Measurements from ENCODE around the gene CA10. TPM values are rescaled to one million over a fixed set of nuclear protein-coding genes. Genes with fewer than 3 reads are reported as not detected.

CA10 gene
- total and polyA plus RNA-seq, 4 donors: not detected

GRCh38 chr17:51869387-51869786 lies 289.1 kb downstream of the CA10 start:
- intact Hi-C loops (cut with DNase I): no loop called here

DNA sequence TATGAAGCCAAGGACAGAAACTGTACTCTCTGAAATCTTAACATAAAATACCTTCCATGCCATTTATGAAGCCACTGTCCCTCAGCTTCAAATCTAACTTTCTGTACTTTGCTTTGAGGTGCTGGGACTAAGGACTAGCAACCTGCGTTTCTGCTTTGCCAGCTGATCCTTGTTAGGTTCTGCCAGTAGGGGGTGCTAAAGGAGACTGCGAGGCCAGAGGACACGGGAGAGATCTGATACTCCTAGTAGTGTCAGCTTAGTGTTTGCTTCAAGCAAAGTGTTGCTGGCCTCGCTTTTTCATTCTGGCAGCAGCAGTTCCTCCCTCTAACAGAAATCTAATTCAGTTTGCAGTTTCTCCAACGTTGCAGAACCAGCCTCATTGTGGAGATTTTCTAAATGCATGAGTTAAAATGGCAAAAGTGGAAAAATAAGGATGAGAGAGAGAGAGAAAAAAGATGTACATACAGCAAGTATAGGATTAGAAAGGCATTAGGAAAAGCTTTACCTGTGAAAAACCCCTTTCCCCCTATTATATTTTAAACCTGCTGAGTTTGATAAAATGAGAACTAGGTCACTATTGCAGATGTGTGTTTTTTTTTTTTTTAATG lies 297.5 kb downstream of the CA10 start:
- WGBS, 2 donors: 5 to 6% methylated on average over 5 of the region's 5 CpGs
- Histone ChIP-seq H3K27me3 (ENCODE audit: control insufficient read depth in 1 of 2, insufficient read depth in 2 of 2, low read length in 1 of 2) (no peaks in the 10 kb centered on the region), H3K4me3 (ENCODE audit: low read length in 2 of 2) (no peak overlapping the region), H3K4me1 (ENCODE audit: control insufficient read depth in 1 of 2, insufficient read depth in 2 of 2, low read length in 2 of 2) (no peaks in the 10 kb centered on the region), H3K27ac (ENCODE audit: low read depth in 1 of 2, low read length in 2 of 2) (no peak overlapping the region), H3K36me3 (ENCODE audit: control insufficient read depth in 1 of 2, insufficient read depth in 2 of 2, low read length in 1 of 2) (no peaks in the 10 kb centered on the region), H3K9me3 (ENCODE audit: control insufficient read depth, low read length) (peaks cover 5% of the 10 kb centered on the region)
- intact Hi-C loops (cut with DNase I): no loop called here
- ATAC-seq (ENCODE audit: low FRiP score): no peak
- DNase-seq: no peak

More at GRCh38 chr17:51869387-51869786, 289.1 kb downstream of the CA10 start:
- ATAC-seq (ENCODE audit: low FRiP score): no peak
- 0 to 3% methylated on average over 2 of the region's 2 CpGs for WGBS, 2 donors
- DNase-seq: no peak
- peaks cover 4% of the 10 kb centered on the region for H3K9me3 ChIP-seq (ENCODE audit: control insufficient read depth, low read length)
- H3K27ac ChIP-seq (ENCODE audit: low read depth in 1 of 2, low read length in 2 of 2): no peak overlapping the region
- H3K4me3 ChIP-seq (ENCODE audit: low read length in 2 of 2): no peak overlapping the region
- no peaks in the 10 kb centered on the region for H3K27me3 ChIP-seq (ENCODE audit: control insufficient read depth in 1 of 2, insufficient read depth in 2 of 2, low read length in 1 of 2)
- no peaks in the 10 kb centered on the region for H3K36me3 ChIP-seq (ENCODE audit: control insufficient read depth in 1 of 2, insufficient read depth in 2 of 2, low read length in 1 of 2)
- no peaks in the 10 kb centered on the region for H3K4me1 ChIP-seq (ENCODE audit: control insufficient read depth in 1 of 2, insufficient read depth in 2 of 2, low read length in 2 of 2)

DNA sequence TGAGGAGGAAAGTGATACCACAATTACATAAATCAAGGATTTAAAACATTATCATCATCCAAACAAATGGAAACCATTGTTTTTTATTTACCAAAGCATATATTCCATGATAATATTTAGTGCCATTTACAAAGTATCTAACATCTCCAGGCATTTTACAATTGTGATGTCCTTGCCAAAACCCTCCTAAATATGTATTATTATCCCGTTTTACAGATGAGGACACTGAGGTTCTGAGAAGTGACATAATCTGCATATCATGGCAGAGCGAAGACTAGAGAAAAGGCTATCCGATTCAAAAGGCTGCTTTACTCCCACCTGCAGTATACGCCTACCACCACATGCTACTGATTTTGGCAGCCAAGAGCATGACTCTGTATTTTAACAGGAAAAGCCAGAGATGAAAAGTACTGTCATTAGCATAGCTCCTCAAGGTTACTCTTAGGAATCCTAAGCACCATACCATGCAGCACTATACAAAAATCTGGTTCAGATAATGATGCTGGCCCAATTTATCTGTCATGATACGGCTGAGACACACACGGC lies 301.4 kb downstream of the CA10 start:
- Histone ChIP-seq H3K4me1 (ENCODE audit: control insufficient read depth in 1 of 2, insufficient read depth in 2 of 2, low read length in 2 of 2) (no peaks in the 10 kb centered on the region), H3K27ac (ENCODE audit: low read depth in 1 of 2, low read length in 2 of 2) (no peak overlapping the region), H3K9me3 (ENCODE audit: control insufficient read depth, low read length) (peaks cover 4% of the 10 kb centered on the region), H3K36me3 (ENCODE audit: control insufficient read depth in 1 of 2, insufficient read depth in 2 of 2, low read length in 1 of 2) (peaks cover 0 to 3% of the 10 kb centered on the region in 2 donors), H3K4me3 (ENCODE audit: low read length in 2 of 2) (no peak overlapping the region), H3K27me3 (ENCODE audit: control insufficient read depth in 1 of 2, insufficient read depth in 2 of 2, low read length in 1 of 2) (peaks cover 0 to 2% of the 10 kb centered on the region in 2 donors)
- ATAC-seq (ENCODE audit: low FRiP score) (no peak), DNase-seq (no peak)
- intact Hi-C loops (cut with DNase I): no loop called here
- 66 to 70% methylated on average over 6 of the region's 6 CpGs for WGBS, 2 donors

DNA sequence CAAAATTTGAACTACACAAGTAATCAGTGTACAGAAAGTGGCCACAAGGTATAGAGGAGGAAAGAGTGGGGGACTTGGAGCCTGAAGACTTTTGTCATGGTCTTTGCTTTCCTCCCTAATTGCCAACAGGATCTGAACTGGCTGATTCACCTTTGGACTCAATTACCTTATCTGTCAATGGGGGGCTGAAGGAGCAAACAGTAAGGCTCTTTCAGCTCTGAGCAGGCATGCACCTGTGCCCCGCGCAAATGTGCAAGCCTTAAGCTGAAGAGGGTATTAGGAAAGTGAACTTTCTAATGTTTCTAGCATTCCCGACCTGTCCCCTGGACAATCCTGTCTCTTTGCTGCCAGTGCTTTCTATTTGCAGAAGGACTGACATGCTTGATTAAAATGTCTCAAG lies 302.7 kb downstream of the CA10 start:
- Histone ChIP-seq H3K4me3 (ENCODE audit: low read length in 2 of 2) (no peak overlapping the region), H3K4me1 (ENCODE audit: control insufficient read depth in 1 of 2, insufficient read depth in 2 of 2, low read length in 2 of 2) (no peaks in the 10 kb centered on the region), H3K27ac (ENCODE audit: low read depth in 1 of 2, low read length in 2 of 2) (no peak overlapping the region), H3K36me3 (ENCODE audit: control insufficient read depth in 1 of 2, insufficient read depth in 2 of 2, low read length in 1 of 2) (peaks cover 0 to 3% of the 10 kb centered on the region in 2 donors), H3K27me3 (ENCODE audit: control insufficient read depth in 1 of 2, insufficient read depth in 2 of 2, low read length in 1 of 2) (peaks cover 0 to 2% of the 10 kb centered on the region in 2 donors), H3K9me3 (ENCODE audit: control insufficient read depth, low read length) (peaks cover 3% of the 10 kb centered on the region)
- intact Hi-C loops (cut with DNase I): no loop called here
- ATAC-seq (ENCODE audit: low FRiP score) (no peak), DNase-seq (no peak)
- WGBS, 2 donors: 83 to 84% methylated on average over 3 of the region's 3 CpGs

DNA sequence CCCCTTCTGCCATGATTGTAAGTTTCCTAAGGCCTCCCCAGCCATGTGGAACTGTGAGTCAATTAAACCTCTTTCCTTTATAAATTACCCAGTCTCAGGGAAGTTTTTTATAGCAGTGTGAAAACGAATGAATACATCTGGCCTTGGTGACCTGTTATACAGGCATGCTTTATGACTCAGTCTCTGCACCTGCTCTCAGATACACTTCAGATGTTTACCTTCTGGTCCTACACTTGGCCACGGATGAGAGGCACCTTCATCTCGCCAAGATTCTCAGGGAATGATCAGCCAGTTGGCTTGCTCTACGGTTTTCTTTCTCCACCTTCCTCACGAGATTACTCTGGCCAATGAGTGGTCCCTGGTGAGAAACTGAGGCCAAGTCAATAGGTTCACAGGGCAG lies 304.7 kb downstream of the CA10 start:
- peaks cover 3% of the 10 kb centered on the region for H3K9me3 ChIP-seq (ENCODE audit: control insufficient read depth, low read length)
- H3K36me3 ChIP-seq (ENCODE audit: control insufficient read depth in 1 of 2, insufficient read depth in 2 of 2, low read length in 1 of 2): peaks cover 0 to 3% of the 10 kb centered on the region in 2 donors
- intact Hi-C loops (cut with DNase I): no loop called here
- H3K4me1 ChIP-seq (ENCODE audit: control insufficient read depth in 1 of 2, insufficient read depth in 2 of 2, low read length in 2 of 2): no peaks in the 10 kb centered on the region
- WGBS, 2 donors: 54 to 55% methylated on average over 5 of the region's 5 CpGs
- peaks cover 0 to 2% of the 10 kb centered on the region in 2 donors for H3K27me3 ChIP-seq (ENCODE audit: control insufficient read depth in 1 of 2, insufficient read depth in 2 of 2, low read length in 1 of 2)
- no peak overlapping the region for H3K4me3 ChIP-seq (ENCODE audit: low read length in 2 of 2)
- DNase-seq: no peak
- ATAC-seq (ENCODE audit: low FRiP score): no peak
- H3K27ac ChIP-seq (ENCODE audit: low read depth in 1 of 2, low read length in 2 of 2): no peak overlapping the region

DNA sequence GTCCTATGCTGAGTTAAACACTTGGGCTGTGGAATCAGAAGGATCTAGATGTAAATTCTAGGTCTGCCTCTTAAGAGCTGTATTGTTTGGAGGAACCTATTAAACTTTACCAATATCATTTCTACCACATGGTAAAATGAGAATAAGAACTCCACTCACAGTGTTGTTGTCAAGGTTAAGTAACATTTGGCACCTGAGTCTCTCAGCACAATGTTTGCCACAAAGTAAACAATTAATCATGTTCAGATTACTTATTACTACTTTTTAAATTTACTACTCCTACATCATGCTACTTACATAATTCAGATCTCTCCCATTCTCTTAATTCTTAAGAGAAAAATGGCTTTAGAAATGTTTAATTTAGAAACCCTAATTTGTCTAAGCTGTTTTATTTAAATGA lies 305.9 kb downstream of the CA10 start:
- DNase-seq: no peak
- peaks cover 3% of the 10 kb centered on the region for H3K9me3 ChIP-seq (ENCODE audit: control insufficient read depth, low read length)
- intact Hi-C loops (cut with DNase I): no loop called here
- no peak overlapping the region for H3K4me3 ChIP-seq (ENCODE audit: low read length in 2 of 2)
- H3K4me1 ChIP-seq (ENCODE audit: control insufficient read depth in 1 of 2, insufficient read depth in 2 of 2, low read length in 2 of 2): no peaks in the 10 kb centered on the region
- no peak for ATAC-seq (ENCODE audit: low FRiP score)
- H3K27me3 ChIP-seq (ENCODE audit: control insufficient read depth in 1 of 2, insufficient read depth in 2 of 2, low read length in 1 of 2): peaks cover 0 to 2% of the 10 kb centered on the region in 2 donors
- no peak overlapping the region for H3K27ac ChIP-seq (ENCODE audit: low read depth in 1 of 2, low read length in 2 of 2)
- H3K36me3 ChIP-seq (ENCODE audit: control insufficient read depth in 1 of 2, insufficient read depth in 2 of 2, low read length in 1 of 2): peaks cover 0 to 3% of the 10 kb centered on the region in 2 donors

- 33 to 37% methylated on average over 3 of the region's 3 CpGs for WGBS, 2 donors
- Histone ChIP-seq H3K9me3 (ENCODE audit: control insufficient read depth, low read length) (peaks cover 3% of the 10 kb centered on the region), H3K36me3 (ENCODE audit: control insufficient read depth in 1 of 2, insufficient read depth in 2 of 2, low read length in 1 of 2) (peaks cover 0 to 3% of the 10 kb centered on the region in 2 donors), H3K27ac (ENCODE audit: low read depth in 1 of 2, low read length in 2 of 2) (no peak overlapping the region), H3K4me3 (ENCODE audit: low read length in 2 of 2) (no peak overlapping the region), H3K4me1 (ENCODE audit: control insufficient read depth in 1 of 2, insufficient read depth in 2 of 2, low read length in 2 of 2) (no peaks in the 10 kb centered on the region), H3K27me3 (ENCODE audit: control insufficient read depth in 1 of 2, insufficient read depth in 2 of 2, low read length in 1 of 2) (peaks cover 0 to 2% of the 10 kb centered on the region in 2 donors)
- intact Hi-C loops (cut with DNase I): no loop called here
- DNase-seq (no peak), ATAC-seq (ENCODE audit: low FRiP score) (no peak)
Measured at GRCh38 chr17:51850201-51850600, 308.3 kb downstream of the CA10 start.

GRCh38 chr17:51848451-51848850 lies 310.1 kb downstream of the CA10 start:
- Histone ChIP-seq H3K4me1 (ENCODE audit: control insufficient read depth in 1 of 2, insufficient read depth in 2 of 2, low read length in 2 of 2) (no peaks in the 10 kb centered on the region), H3K36me3 (ENCODE audit: control insufficient read depth in 1 of 2, insufficient read depth in 2 of 2, low read length in 1 of 2) (no peaks in the 10 kb centered on the region), H3K9me3 (ENCODE audit: control insufficient read depth, low read length) (no peaks in the 10 kb centered on the region), H3K27ac (ENCODE audit: low read depth in 1 of 2, low read length in 2 of 2) (no peak overlapping the region), H3K27me3 (ENCODE audit: control insufficient read depth in 1 of 2, insufficient read depth in 2 of 2, low read length in 1 of 2) (no peaks in the 10 kb centered on the region), H3K4me3 (ENCODE audit: low read length in 2 of 2) (no peak overlapping the region)
- ATAC-seq (ENCODE audit: low FRiP score): no peak
- no peak for DNase-seq
- 2 to 5% methylated on average over 3 of the region's 3 CpGs for WGBS, 2 donors
- intact Hi-C loops (cut with DNase I): no loop called here

DNA sequence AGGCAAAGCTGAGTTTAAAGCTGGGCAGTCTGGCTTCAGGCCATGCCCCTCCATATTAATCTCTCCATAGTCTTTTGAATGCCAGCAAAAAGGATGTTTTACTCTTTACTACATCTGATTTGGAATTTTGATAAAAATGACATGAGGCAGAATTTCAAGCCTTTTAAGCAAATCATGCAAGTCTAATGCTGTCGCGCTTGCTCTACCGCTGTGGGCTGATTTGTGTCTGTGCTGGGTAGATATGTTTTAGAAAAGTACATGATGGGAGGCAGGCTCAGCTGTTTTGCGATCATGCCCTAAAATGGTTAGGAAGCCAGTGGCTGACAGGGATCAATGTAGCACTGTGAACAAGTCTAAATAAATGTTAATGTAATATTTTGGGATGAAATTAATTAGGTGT lies 311.9 kb downstream of the CA10 start:
- intact Hi-C loops (cut with DNase I): no loop called here
- Histone ChIP-seq H3K9me3 (ENCODE audit: control insufficient read depth, low read length) (no peaks in the 10 kb centered on the region), H3K4me3 (ENCODE audit: low read length in 2 of 2) (no peak overlapping the region), H3K27ac (ENCODE audit: low read depth in 1 of 2, low read length in 2 of 2) (no peak overlapping the region), H3K4me1 (ENCODE audit: control insufficient read depth in 1 of 2, insufficient read depth in 2 of 2, low read length in 2 of 2) (no peaks in the 10 kb centered on the region), H3K27me3 (ENCODE audit: control insufficient read depth in 1 of 2, insufficient read depth in 2 of 2, low read length in 1 of 2) (no peaks in the 10 kb centered on the region), H3K36me3 (ENCODE audit: control insufficient read depth in 1 of 2, insufficient read depth in 2 of 2, low read length in 1 of 2) (no peaks in the 10 kb centered on the region)
- WGBS, 2 donors: 59 to 85% methylated on average over 4 of the region's 4 CpGs
- no peak for DNase-seq
- no peak for ATAC-seq (ENCODE audit: low FRiP score)
